NCI-H446 treated with DMSO at 0.1 percent for 48 hours (cell line): Measurements from ENCODE around the gene ZNF236.

Experiments
- DNase-seq: peaks from one replicate; lab custom pipeline; 2025; lab: John Stamatoyannopoulos, UW

The ZNF236 gene

DNA sequence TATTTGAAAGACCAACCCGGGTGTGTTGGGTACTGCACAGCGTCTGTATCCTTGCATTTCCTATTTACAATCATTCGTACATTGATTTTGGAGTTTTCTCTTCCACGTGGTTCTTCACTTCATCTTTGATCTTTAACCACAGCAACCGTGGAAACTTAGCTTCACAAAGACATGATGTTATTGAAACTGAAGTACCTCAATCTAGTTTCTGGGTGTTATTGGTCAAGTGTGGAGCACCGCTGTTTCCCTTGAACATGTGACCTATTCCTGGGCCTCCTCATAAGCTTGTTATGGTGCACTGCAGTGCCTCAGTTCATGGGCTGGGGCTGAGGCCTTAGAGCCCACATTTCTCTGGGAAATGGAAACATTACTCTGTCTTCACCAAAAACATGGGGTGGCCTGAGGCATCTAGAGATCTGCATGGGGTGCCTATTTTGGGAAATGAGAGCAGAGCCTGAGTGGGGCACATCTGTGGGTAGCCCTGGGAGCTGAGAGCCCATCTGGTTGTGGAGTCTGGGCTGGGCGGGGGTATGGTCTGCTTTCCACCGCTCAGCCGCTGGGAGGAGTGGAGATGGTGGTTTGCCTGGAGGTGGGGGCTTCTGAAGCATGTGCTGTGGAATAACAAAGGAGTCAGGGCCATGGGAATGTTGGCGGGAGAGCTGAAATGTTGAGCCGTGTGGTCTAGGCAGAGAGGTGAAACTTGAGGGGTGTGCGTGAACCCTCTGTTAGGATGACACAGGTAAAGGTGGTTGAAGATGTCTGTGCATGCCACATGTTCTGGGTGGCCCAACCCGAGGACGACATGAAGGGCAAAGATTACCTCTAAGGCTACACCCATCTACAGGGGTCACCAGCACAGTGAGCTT, 37.4 kb downstream of the ZNF236 start:
- DNase-seq, result no peak

DNA sequence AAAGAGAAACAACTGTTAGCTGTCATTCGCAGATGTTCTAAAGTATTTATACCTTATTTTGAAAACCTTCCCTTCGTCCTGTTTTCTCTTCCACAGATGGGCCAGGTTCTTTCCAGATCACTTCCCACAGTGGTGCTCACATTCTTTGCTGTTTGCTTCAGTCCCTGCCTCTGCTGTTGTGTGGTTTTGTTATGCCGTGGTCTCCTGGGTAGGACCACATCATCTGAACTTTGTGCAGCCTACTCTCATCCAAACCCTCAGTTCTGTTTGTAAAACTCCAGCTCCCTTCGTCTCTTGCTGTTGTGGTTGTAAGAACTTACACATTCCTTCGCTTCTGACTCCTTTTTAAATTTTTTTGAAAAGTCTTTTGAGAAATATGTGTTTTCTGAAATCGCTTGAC, 38.1 kb downstream of the ZNF236 start:
- no peak for DNase-seq

DNA sequence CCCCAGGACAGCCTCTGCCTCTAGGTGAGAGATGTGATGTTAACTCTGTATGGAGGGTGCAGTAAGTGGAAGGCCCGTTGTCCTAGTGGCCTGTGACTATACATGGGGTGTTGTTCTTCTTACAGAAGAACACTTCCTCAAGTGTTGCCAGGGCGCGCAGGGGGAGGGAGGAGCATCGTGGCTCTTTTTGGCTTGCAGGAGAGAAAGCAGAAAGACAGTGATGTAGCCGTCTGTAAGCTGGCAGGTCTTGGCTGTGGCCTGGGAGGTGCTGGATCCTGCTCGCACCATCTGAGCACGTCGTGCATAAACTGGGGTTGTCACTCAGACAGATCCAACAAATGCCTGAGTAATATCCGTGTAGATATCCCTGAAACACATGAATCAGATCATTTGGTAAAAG, 44.3 kb downstream of the ZNF236 start:
- no peak for DNase-seq

DNA sequence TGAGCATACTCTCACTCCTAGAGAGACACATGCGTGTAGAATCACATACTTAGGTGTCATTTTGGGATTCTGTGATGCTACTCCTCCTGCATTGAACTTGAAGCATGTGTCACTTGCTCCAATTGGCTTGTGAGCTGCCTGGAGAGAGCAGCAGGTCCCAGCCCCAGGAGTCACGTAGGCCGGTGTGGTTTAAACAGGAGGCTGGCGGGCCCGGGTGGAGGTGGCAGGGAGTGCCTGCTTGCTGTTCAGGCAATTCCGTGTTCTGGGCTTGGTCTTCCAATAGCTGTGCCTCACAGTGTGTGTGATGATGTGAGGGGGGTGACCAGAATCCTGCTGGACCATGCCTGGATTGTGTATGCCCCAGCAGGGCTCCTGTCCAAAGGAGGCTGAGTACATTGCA, 51.0 kb downstream of the ZNF236 start:
- no peak for DNase-seq

DNA sequence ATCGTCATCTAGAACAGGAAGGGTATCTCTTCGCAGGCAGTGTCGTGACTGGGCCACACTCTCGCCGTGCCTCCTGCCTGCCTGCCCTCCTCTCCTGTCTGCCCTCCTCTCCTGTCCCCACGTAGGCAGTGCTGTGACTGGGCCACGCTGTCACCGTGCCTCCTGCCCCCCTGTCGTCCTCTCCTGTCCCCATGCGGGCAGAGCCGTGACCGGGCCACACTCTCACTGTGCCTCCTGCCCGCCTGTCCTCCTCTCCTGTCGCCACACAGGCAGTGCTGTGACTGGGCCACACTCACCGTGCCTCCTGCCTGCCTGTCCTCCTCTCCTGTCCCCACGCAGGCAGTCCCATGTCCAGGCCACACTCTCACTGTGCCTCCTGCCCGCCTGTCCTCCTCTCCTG, 51.4 kb downstream of the ZNF236 start:
- no peak for DNase-seq

DNA sequence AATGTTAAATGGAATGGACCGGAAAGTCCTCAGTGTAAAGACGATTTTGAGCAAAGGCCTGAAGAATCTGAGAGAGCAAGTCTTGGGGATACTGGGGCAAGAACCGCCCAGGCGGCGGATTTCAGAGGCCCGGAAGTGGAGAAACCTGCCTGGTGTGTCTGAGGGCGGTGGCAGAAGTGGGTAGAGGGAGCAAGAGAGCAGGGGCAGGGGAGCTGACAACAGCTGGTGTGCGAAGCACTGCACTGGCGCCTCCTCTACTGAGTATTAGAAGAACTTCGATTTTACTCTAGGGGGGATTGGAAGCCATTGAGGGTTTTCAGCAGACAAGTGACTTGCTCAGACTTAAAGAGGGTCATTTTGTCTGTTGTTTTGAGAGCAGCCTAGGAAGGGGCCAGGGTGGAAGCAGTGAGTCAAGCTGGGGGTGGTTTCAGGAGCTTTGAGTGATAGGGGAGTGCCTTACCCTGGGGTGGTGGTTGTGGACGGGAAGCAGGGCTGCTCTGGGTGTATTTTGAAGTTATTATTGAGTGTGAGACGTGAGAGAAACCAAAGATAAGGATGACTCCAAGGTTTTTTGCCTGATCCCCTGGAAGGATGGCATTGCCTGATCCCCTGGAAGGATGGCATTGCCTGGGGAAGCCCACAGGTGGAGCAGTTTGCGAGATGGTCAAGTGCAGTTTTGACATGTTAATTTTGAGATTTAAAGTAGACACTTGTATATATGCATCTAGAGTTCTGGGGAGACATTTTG, 52.5 kb downstream of the ZNF236 start:
- DNase-seq, result no peak

DNA sequence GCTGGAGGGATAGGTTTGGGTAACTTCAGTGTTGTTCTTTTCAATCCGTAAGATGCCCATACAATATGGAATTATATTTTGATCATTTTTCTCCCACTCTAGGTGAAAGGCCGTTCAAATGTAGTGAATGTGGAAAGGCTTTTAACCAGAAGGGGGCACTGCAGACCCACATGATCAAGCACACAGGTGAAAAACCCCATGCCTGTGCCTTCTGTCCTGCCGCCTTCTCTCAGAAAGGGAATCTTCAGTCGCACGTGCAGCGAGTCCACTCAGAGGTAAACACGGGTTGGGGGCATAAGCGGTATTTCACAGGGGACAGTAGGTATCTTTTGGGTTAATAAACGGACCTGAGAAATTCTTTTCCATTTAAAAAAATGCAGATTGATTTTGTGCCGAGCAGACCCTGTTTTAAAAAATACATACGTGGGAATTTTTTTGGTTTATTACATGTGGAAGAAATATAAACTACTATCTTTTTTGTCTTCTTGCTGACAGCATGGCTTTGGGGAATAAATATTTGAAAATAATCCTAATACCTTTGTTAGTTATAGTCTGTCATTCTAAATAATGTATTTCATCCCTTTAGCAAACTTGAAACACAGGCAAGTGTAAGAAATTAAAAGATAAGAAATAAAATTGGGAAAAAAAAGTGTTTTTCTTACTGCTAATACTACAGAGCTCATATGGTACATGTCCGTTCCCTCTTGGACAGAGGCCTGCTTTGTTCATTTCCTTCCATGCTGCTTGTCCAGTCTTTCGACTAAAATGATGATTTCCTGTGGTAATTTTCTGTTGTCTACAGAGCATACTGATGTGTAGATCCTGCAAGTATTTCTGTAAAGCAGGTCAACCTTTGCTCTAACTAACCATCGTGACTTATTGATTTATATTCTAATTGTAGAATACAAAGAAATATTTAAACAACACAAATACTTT, 53.3 kb downstream of the ZNF236 start:
- no peak for DNase-seq

DNA sequence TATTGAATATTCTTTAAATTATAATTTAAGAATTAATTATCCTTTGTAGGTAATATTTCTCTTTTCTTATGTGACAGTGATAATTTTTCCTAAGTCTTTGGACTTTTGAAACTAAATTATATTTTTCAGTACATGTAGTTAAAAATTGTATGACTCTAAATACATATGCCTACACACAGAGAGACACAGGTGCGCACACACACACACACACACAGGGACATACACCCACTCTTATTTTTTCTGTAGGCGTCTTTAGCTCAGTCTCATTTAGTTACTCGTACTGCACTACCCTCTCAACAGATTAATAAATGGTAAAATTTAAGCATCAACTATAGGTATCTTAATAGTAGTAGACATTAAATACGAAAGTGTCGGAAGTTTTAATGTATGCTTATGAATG, 56.1 kb downstream of the ZNF236 start:
- no peak for DNase-seq

DNA sequence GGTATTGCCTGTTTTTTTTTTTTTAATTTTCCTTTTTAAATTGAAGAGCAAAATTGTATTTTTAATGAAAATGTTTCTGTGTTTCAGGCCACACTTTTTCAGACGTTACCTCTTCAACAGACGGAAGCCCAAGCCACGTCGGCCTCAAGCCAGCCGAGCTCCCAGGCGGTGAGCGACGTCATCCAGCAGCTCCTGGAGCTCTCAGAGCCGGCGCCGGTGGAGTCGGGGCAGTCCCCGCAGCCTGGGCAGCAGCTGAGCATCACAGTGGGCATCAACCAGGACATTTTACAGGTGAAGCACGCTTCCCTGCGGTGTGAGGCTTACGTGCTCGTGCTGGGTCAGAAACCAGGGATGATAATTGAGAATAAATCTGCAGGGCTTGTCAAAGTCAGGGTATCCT, 57.7 kb downstream of the ZNF236 start:
- DNase-seq, result no peak

DNA sequence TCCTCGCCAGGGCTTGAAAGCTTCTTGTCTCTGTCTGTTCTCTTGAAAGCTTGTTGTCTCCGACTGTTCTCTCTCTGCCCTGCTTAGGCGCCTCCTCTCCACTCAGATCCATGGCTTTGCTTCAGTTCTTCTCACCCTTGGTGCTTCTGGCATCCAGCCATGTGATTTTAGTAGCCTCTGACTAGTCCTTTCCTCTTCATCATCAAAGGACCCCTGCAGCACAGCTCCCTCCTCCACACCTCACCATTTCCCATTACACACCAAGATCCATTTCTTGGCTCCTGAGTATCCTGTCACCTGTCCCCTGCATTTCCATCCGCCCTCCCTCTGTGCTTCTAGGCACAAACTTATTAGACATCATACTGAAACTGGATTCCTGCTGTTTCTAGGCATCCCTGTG, 59.4 kb downstream of the ZNF236 start:
- no peak for DNase-seq

DNA sequence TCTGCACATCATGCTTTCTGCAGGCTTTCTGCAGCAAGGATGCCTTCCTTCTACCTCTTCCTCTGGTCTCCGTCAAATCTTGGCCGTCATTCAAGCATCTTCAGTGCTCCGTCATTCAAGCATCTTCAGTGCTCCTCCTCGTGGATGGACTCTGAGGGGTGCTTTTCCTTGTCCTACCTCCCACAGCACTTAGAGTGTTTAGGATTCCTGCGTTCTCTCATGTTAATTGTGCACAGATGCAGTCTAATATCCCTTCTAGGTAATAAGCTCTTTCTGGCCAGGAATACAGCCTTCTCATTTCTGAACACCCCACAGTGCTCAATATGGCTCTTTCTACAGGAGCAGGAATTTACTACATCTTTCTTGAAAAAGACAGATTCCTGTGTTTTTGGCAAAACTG, 59.8 kb downstream of the ZNF236 start:
- DNase-seq, result no peak

DNA sequence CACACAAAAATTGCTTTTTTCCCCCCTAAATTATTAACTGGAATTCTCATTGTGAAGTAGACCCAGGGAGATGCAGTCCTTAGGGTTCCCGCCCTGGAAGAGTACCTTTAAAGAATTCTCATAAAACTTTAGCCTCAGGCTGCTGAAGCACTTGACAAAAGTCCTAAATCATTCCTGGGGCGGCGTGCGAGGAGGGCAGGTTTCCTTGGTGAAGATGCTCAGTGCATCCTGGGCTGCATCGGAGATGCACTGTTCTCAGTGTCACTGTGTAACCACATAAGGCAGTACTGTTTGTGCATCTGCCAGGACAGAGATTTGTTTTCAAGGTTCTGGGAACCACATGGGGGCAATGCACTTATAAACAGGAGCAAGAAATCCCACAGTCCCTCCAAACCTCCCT, 62.6 kb downstream of the ZNF236 start:
- no peak for DNase-seq

DNA sequence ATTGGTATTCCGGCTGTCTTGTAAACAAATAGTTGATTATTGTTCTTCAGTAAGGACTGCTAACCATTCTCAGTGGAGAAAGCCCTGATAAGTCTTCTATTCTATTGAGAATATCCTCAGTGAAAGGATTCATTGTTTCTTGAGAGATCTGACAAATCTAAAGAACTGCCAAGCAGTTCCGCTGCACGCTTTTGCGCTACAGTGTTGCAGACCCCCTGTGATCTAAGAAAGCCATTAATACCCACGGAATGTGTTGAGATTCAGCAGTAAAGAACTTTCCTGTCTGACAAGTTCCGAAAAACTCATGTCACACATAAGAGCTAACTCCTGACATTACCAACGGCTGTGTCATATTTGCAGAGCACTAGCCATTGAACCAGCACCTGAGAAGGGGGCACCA, 63.8 kb downstream of the ZNF236 start:
- no peak for DNase-seq

DNA sequence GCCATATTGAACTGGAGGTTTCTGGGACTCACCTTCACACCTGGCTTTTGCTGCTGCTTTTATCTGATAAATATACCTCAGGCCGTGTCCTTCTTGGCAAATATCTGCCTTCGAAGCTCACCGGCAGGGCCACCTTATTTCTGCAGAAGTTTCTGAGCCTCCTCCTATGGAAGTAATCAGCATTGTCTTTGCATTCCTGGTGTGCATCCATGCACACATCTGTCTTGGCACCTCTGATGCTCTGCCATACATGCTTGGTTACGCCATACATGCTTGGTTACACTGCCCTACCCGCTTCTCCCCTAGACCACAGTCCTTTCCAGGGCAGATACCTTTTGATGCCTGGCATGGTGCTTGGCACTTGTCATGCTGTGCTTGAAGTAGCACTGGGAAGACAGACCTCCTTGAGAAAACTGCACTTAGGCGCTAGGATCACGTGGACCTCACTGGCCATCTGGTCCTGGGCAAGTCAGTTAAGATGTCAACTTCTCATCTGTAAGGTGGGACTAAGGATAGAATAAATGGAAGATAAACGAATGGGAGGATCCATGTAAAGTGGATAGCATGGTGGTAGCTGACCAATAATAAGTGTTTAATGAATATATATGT, 66.8 kb downstream of the ZNF236 start:
- DNase-seq, result no peak

DNA sequence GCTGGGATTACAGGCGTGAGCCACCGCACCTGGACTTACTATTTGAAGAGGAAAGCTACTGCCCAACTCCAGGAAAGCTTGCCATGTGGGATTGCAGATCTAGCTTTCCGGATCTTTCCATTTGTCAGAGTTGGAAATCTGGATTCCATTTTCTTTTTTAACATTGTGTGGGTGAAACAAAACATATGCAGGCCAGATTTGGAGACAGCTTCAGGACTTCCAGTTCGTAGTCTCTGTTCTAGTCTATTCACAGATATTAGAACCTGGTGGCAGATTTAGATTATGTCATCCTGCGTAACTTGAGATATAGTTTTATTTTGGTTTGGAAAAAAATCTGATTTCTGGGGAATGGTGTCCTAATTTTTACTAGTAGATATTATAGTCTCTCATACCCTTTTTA, 70.5 kb downstream of the ZNF236 start:
- DNase-seq, result no peak

DNA sequence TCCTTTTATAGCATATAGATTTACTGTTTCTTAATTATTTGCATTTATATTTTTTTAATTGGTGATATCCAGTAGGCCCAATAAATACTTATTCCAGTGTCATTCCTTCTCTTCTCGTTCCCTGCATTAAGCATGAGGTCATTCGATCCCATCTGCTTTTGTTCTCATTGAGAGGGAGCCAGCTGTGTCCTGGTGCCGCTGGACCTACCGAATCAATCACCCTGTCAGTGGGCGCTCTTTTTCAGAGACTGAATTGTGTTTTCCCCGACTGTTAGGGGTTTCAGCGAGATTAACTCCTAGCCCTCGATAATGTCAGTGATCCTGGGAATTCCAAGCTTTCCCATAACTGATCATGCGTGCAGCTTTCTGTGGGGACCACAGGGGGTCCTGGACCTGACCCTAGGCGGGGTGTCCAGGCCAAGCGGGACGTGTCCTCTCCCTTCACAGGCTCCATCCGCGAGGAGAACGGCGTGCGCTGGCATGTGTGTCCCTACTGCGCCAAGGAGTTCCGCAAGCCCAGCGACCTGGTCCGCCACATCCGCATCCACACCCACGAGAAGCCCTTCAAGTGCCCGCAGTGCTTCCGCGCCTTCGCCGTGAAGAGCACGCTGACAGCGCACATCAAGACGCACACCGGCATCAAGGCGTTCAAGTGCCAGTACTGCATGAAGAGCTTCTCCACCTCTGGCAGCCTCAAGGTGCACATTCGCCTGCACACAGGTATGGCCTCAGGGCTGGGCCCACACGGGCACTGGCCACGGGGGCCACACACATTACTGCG, 72.4 kb downstream of the ZNF236 start:
- DNase-seq, result no peak

DNA sequence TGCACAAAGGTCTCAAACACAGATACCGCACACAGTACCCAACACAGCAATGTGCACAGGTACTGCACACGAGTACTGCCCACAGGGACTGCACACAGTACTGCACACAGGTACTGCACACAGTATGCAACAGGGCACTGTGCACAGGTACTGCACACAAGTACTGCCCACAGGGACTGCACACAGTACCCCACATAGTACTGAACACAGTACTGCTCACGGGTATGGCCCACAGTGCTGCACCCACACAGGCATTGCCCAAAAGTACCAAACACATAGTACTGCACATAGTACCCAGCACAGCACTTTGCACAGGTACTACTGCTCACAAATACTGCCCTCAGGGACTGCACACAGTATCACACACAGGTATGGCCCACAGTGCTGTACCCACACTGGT, 73.1 kb downstream of the ZNF236 start:
- DNase-seq, result no peak

DNA sequence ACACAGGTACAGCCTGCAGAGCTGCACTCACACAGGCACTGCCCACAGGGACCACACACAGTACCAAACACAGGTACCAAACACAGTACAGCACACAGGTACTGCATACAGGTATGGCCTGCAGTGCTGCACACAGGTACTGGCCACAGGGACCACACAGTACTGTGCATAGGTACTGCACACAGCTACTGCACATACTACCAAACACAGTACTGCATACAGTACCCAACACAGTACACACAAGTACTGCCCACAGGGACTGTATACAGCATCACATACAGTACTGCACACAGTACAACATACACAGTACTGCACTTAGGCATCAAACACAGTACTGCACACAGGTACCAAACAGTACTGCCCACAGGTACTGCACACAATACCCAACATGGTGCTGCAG, 74.3 kb downstream of the ZNF236 start:
- DNase-seq, result no peak

DNA sequence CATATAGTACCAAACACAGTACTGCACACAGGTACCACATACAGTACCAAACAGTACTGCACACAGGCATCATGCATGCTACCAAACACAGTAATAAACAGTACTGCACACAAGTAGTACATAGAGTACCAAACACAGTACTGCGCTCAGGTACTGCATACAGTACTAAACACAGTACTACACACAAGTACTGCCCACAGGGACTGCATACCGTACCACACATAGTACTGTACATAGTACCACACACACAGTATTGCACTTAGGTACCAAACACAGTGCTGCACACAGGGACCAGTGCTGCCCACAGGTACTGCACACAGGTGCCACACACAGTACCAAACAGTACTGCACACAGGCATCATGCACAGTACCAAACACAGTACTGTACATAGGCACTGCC, 74.9 kb downstream of the ZNF236 start:
- no peak for DNase-seq

DNA sequence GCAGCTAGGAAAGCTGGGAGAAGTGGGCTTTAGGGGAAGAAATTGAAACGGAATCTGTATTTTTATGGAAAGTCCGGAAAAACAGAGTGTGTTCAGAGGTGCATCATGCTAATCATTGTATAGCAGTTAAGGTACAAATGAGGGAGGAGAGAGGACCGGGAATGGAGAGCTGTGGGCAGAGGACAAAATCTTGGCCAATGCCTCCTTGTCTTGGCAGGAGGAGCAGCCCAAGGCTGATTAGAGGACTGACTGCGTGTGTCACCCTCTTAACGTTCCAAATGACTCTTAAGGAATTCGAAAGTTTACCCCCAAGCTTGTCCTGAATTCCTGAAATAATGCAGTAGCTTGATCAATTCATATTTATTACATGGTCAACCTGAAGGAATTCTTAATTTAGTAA, 81.0 kb downstream of the ZNF236 start:
- DNase-seq, result no peak

DNA sequence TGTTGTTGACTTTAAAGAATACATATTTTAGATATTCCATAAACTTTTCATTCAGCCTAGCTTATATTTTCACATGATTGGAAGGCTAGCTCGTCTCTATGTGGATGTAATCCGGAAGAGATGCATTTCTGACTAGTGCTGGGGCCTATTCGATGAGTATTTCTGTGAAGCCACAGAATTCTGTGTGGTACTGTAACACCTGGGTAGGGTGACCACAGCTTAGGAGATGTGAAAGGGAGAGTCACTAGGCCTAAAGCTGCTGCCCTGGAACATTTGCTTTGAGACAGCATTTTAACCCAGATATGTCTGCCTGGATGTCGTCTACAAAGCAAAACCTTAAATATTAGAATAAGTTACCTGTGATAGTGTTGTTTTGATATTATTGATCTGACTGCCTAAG, 83.5 kb downstream of the ZNF236 start:
- no peak for DNase-seq
